Epithelial cell of esophagus (primary cell): ENCODE results near the gene CBFA2T2.

Experiments
- DNase-seq: peaks from one replicate; pipeline ENCODE4 v3.0.0; 2010; ENCODE audit warnings: low read depth
- H3K4me3 ChIP-seq: 2 replicates; pipeline ENCODE4 v1.5.1; 2011; ENCODE audit warnings: mild to moderate bottlenecking, low read length, control low read depth
- TF ChIP-seq, protein P1 (sequence below): IDR thresholded peaks from 2 replicates; pipeline ENCODE4 v1.5.1; 2011; ENCODE audit warnings: low read depth, mild to moderate bottlenecking, low read length, control low read depth, inconsistent platforms; ENCODE audit not compliant: insufficient read depth; ENCODE audit errors: missing control alignments

CBFA2T2 gene

GRCh38 chr20:33654680-33655161, 164.8 kb downstream of the CBFA2T2 start:
- TF ChIP-seq, protein P1, sequence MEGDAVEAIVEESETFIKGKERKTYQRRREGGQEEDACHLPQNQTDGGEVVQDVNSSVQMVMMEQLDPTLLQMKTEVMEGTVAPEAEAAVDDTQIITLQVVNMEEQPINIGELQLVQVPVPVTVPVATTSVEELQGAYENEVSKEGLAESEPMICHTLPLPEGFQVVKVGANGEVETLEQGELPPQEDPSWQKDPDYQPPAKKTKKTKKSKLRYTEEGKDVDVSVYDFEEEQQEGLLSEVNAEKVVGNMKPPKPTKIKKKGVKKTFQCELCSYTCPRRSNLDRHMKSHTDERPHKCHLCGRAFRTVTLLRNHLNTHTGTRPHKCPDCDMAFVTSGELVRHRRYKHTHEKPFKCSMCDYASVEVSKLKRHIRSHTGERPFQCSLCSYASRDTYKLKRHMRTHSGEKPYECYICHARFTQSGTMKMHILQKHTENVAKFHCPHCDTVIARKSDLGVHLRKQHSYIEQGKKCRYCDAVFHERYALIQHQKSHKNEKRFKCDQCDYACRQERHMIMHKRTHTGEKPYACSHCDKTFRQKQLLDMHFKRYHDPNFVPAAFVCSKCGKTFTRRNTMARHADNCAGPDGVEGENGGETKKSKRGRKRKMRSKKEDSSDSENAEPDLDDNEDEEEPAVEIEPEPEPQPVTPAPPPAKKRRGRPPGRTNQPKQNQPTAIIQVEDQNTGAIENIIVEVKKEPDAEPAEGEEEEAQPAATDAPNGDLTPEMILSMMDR: no peak
- H3K4me3 ChIP-seq: no peak overlapping the region
- no peak for DNase-seq

DNA sequence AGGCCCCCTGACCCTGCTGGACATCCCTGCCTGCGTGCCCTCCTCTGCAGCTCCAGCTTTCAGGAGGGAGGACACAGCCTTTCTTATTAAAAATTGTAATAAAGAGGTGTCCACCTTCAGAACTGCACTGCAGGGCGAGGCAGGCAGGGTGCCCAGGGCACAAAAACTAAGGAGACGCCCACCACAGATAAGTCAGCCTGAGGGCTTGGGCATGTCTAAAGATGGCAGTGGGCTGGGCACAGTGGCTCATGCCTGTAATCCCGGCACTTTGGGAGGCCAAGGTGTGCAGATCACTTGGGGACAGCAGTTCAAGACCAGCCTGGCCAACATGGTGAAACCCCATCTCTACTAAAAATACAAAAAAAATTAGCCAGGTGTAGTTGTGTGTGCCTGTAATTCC, 165.3 kb downstream of the CBFA2T2 start:
- TF ChIP-seq, protein P1: no peak
- H3K4me3 ChIP-seq: no peak overlapping the region
- no peak for DNase-seq

DNA sequence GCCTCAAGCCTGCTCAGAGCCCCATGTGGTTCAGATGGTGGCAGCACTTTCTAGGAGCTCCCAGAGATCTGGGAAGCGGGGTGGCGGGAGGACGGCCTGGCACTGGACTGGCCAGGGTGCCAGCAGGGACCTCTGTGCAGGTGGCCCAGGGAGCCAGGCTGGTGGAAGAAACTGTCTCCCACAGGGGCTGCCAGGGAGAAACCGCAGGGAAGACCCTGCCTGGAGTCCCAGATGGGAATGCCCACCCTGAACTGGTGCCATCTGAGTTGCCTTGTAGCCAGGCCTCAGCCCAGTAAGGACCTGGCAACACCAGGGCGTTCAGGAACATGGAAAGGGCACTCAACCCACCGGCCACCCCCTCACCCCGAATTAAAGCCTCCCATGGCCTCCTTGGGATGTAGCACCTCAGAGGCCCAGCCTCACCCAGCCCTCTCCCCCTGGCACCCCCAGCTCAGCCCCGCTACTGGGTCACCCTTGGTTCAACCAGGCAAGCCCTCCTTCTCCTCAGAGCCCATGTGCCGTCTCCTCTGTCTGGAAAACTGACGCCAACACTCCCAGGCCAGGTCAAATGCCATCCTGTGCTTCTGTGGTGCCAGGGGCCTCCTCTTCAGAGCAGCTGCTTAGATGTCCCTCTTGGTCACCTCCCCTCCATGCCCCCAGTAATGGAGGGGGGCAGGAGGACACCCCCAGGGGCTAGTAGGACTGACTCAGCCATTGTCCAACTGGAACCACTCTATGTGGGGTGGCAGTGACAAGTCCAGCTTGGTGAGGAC, 166.3 kb downstream of the CBFA2T2 start:
- DNase-seq: no peak
- TF ChIP-seq, protein P1: no peak
- H3K4me3 ChIP-seq: no peak overlapping the region

GRCh38 chr20:33656783-33657703, 167.1 kb downstream of the CBFA2T2 start:
- TF ChIP-seq, protein P1: no peak
- no peak for DNase-seq
- no peak overlapping the region for H3K4me3 ChIP-seq

GRCh38 chr20:33657704-33658095, 167.8 kb downstream of the CBFA2T2 start:
- TF ChIP-seq, protein P1: no peak
- DNase-seq: no peak
- no peak overlapping the region for H3K4me3 ChIP-seq

GRCh38 chr20:33658510-33658909, 168.6 kb downstream of the CBFA2T2 start:
- no peak overlapping the region for H3K4me3 ChIP-seq
- TF ChIP-seq, protein P1: no peak
- no peak for DNase-seq
